Esophagus muscularis mucosa (tissue), 4 donors: ENCODE data around the gene SLC41A3. TPM values are rescaled to one million over a fixed set of nuclear protein-coding genes. Genes with fewer than 3 reads are reported as not detected.

ENCODE experiments used
- DNase-seq: peaks from one replicate; pipeline ENCODE4 v3.0.0-alpha.2; 2017; ENCODE audit errors: extremely low spot score
- H3K27ac ChIP-seq, 4 donors: fragments of 200-600 bp; sonication (generic); replicated peaks in 1 of 4; 1 replicate in 3 of 4; 2 replicates in 1 of 4; pipeline ENCODE4 v1.5.1; 2016 to 2019; ENCODE audit warnings: mild to moderate bottlenecking in 1 of 4
- H3K27me3 ChIP-seq, 4 donors: fragments of 200-600 bp; sonication (generic); one replicate each; pipeline versions ENCODE4 v1.5.1 to v1.6.0; 2016 to 2019
- H3K36me3 ChIP-seq, 4 donors: fragments of 200-600 bp; sonication (generic); one replicate each; pipeline ENCODE4 v1.5.1; 2016 to 2019
- H3K4me1 ChIP-seq, 4 donors: fragments of 200-600 bp; sonication (generic); one replicate each; pipeline ENCODE4 v1.5.1; 2016 to 2019
- H3K4me3 ChIP-seq, 4 donors: fragments of 200-600 bp; sonication (generic); 1 replicate in 2 of 4; 2 replicates in 2 of 4; pipeline ENCODE4 v1.5.1; 2016 to 2019; ENCODE audit warnings: mild to moderate bottlenecking in 4 of 4, moderate library complexity in 1 of 4
- H3K9me3 ChIP-seq, 4 donors: fragments of 200-600 bp; sonication (generic); 1 replicate in 3 of 4; 2 replicates in 1 of 4; pipeline ENCODE4 v1.5.1; 2016 to 2019
- EP300 ChIP-seq: sonication (generic); formaldehyde crosslinking; IDR thresholded peaks from one replicate; pipeline ENCODE4 v1.6.1; 2017; ENCODE audit warnings: antibody characterized with exemption
- POLR2A ChIP-seq: fragments of 450-650 bp; IDR thresholded peaks from one replicate; pipeline ENCODE4 v1.6.1; 2017; ENCODE audit warnings: antibody characterized with exemption, moderate library complexity, mild to moderate bottlenecking, low read depth
- POLR2AphosphoS5 ChIP-seq, 2 donors: sonication (generic); formaldehyde crosslinking; IDR thresholded peaks; one replicate each; pipeline ENCODE4 v1.6.1; 2017; ENCODE audit warnings: antibody characterized with exemption in 2 of 2
- WGBS: methylation state at CpG from one replicate; pipeline ENCODE4 v1.1.5; 2018; 5-methylcytosine and 5-hydroxymethylcytosine counted together
- intact Hi-C: fragments of 100-400 bp; cut with DNase I; formaldehyde crosslinking; loops from one replicate; pipeline ENCODE4 v1.15.1; 2023
- total RNA-seq, 4 donors: library from RNA; depleted of rRNA; stranded (reverse); fragments of >200 nt; gene quantifications; one replicate each; pipeline versions ENCODE4 v1.1.0 to v1.2.1, GENCODE V29; 2016
- TF ChIP-seq, protein P1 (sequence below), 3 experiments: fragments of 200-600 bp in 2 of 3; fragments of 450-650 bp in 1 of 3; sonication (generic) in 2 of 3; IDR thresholded peaks; one replicate each; pipeline ENCODE4 v1.5.1; 2017 to 2019; ENCODE audit warnings: antibody characterized with exemption in 3 of 3, mild to moderate bottlenecking in 2 of 3, moderate library complexity in 1 of 3

Gene SLC41A3
- total RNA-seq, 4 donors from 2014 or later: 31.6 to 68.1 (median 38.9) TPM

DNA sequence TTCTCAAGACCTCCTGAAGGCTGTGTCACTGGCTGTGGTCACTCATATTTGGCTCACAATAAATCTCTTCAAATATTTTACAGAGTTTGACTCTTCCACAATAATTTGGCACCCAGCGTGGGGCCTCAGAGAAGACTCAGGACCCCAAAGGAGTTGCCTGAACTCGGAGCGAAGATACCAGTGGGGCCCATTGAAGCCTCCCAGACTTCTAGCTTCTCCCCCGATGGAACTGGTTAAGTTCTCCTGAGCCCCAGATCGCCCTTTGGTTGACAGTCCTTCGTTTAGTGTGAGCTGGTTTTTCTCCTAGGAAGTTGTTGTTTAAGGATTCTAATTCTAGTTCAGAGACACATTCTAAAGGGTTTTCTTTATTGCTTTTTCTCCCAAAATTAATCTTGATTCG is 1.4 kb upstream of the SLC41A3 start:
- Histone ChIP-seq H3K27me3 (no peaks in the 10 kb centered on the region), H3K27ac (peak overlapping the region in 1 of 4 donors; percentile 96), H3K4me1 (peaks cover 0 to 30% (median 22%) of the 10 kb centered on the region in 4 donors), H3K4me3 (no peak overlapping the region), H3K36me3 (no peaks in the 10 kb centered on the region), H3K9me3 (no peaks in the 10 kb centered on the region)
- TF ChIP-seq POLR2A (no peak), EP300 (no peak), POLR2AphosphoS5 (IDR thresholded peaks at IDR 0.05) (no peak)
- TF ChIP-seq, protein P1, sequence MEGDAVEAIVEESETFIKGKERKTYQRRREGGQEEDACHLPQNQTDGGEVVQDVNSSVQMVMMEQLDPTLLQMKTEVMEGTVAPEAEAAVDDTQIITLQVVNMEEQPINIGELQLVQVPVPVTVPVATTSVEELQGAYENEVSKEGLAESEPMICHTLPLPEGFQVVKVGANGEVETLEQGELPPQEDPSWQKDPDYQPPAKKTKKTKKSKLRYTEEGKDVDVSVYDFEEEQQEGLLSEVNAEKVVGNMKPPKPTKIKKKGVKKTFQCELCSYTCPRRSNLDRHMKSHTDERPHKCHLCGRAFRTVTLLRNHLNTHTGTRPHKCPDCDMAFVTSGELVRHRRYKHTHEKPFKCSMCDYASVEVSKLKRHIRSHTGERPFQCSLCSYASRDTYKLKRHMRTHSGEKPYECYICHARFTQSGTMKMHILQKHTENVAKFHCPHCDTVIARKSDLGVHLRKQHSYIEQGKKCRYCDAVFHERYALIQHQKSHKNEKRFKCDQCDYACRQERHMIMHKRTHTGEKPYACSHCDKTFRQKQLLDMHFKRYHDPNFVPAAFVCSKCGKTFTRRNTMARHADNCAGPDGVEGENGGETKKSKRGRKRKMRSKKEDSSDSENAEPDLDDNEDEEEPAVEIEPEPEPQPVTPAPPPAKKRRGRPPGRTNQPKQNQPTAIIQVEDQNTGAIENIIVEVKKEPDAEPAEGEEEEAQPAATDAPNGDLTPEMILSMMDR (IDR thresholded peaks at IDR 0.05): no peak
- 94% methylated on average over 7 of the region's 7 CpGs for WGBS
- DNase-seq: peak; percentile 53
- intact Hi-C loops: no loop called here

- intact Hi-C loops: loop anchor here (5.0 kb wide), 1 partner anchor 92 kb away; no protein-coding TSS in a partner anchor
- DNase-seq: peak; percentile 8
- no peaks in the 10 kb centered on the region for H3K36me3 ChIP-seq
- H3K9me3 ChIP-seq: no peaks in the 10 kb centered on the region
- no peaks in the 10 kb centered on the region for H3K27me3 ChIP-seq
- TF ChIP-seq POLR2A (no peak), POLR2AphosphoS5 (IDR thresholded peaks at IDR 0.05) (no peak), EP300 (no peak)
- TF ChIP-seq, protein P1 (IDR thresholded peaks at IDR 0.05): no peak
- H3K4me3 ChIP-seq: peak overlapping the region; percentile 64 to 92 (median 76)
- WGBS: 76% methylated on average over 5 of the region's 5 CpGs
- peaks cover 0 to 30% (median 22%) of the 10 kb centered on the region in 4 donors for H3K4me1 ChIP-seq
- H3K27ac ChIP-seq: peak overlapping the region in 3 of 4 donors; percentile 90 to 96 (median 91)
These were observed 850 bp upstream of the SLC41A3 start for GRCh38 chr3:126084768-126085180.

- Histone ChIP-seq H3K4me3 (peak overlapping the region; percentile 64 to 92 (median 76)), H3K9me3 (no peaks in the 10 kb centered on the region), H3K27me3 (no peaks in the 10 kb centered on the region), H3K4me1 (peaks cover 0 to 30% (median 22%) of the 10 kb centered on the region in 4 donors), H3K36me3 (no peaks in the 10 kb centered on the region), H3K27ac (peak overlapping the region; percentile 86 to 96 (median 90))
- peak; percentile 92 for DNase-seq
- 1% methylated on average over 16 of the region's 30 CpGs for WGBS
- intact Hi-C loops: loop anchor here (5.0 kb wide), 1 partner anchor 91 kb away; no protein-coding TSS in a partner anchor
- no peak for TF ChIP-seq POLR2A
- TF ChIP-seq, protein P1 (IDR thresholded peaks at IDR 0.05): no peak
- TF ChIP-seq POLR2AphosphoS5 (IDR thresholded peaks at IDR 0.05): no peak
- no peak for TF ChIP-seq EP300
These were observed 412 bp downstream of the SLC41A3 start for GRCh38 chr3:126083511-126083912.

DNA sequence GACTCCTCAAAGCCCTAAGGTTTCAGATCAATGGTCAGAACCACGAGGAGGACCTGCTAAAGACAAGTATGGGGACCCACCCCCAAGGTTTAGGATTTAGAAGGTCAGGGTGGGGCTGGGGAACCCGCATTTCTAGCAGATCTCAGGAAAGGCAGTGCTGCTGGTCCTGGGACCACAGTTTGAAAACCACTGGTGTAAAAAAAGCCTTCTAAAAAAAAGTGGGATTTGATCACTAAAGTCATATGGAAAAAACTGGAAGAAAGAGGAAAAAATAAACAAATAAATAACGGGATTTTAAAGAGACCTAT is 832 bp downstream of the SLC41A3 start:
- Histone ChIP-seq H3K27me3 (no peaks in the 10 kb centered on the region), H3K4me3 (peak overlapping the region; percentile 64 to 92 (median 76)), H3K9me3 (no peaks in the 10 kb centered on the region), H3K4me1 (peaks cover 0 to 30% (median 22%) of the 10 kb centered on the region in 4 donors), H3K27ac (peak overlapping the region; percentile 86 to 96 (median 90)), H3K36me3 (no peaks in the 10 kb centered on the region)
- intact Hi-C loops: loop anchor here (5.0 kb wide), 1 partner anchor 91 kb away; no protein-coding TSS in a partner anchor
- WGBS: 36% methylated on average over 3 of the region's 3 CpGs
- no peak for TF ChIP-seq POLR2AphosphoS5 (IDR thresholded peaks at IDR 0.05)
- no peak for TF ChIP-seq EP300
- TF ChIP-seq, protein P1 (IDR thresholded peaks at IDR 0.05): no peak
- no peak for TF ChIP-seq POLR2A
- peak; percentile 64 for DNase-seq
